ENCODE measurements around the gene PLEKHJ1.
"Not testable (repeated sequence)": the region's sequence is repeated elsewhere in the genome, so short reads cannot be mapped to it uniquely, and the experiment has no call there.

PLEKHJ1 gene

DNA sequence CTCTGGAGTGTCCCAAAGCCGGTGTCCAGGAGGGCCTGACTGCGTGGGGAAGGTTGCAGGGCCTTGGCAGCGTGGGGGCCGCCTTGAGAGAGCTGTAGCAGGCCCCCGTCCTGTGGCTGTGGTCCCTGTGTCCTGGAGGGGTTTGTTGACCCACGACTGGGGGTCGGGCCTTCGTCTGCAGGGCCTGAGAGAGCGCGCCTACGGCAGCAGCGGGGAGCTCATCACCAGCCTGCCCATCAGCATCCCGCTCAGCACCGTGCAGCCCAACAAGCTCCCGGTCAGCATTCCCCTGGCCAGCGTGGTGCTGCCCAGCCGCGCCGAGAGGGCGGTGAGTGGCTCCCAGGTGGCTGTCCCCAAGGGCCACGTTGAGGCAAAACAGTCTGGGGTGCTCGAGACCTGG is 18.5 kb downstream of the PLEKHJ1 start:
- DNase-seq, result no peak

DNA sequence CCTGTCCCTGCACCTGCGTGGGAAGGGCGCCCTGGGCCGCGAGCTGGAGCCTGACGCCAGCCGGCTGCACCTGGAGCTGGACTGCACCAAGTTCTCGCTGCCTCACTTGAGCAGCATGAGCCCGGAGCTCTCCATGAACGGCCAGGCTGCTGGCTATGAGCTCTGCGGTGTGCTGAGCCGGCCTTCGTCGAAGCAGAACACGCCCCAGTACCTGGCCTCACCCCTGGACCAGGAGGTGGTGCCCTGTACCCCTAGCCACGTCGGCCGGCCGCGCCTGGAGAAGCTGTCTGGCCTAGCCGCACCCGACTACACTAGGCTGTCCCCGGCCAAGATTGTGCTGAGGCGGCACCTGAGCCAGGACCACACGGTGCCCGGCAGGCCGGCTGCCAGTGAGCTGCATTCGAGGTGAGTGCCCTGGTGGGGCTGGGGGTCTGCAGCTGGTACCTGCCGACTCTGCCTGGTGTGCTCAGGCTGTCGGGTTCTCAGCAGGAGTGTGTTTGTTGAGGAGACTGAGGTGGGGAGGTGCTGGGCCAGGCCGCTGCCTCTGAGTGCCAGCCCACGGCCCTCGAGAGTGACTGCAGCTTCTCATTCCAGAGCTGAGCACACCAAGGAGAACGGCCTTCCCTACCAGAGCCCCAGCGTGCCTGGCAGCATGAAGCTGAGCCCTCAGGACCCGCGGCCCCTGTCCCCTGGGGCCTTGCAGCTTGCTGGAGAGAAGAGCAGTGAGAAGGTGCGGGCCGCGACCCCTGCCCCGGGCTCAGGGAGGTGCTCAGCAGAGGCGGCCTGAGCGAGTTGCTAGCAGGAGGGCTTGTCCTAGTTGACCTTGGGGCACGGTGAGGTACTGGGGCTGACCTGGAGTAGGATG is 19.5 kb downstream of the PLEKHJ1 start:
- DNase-seq, result no peak

DNA sequence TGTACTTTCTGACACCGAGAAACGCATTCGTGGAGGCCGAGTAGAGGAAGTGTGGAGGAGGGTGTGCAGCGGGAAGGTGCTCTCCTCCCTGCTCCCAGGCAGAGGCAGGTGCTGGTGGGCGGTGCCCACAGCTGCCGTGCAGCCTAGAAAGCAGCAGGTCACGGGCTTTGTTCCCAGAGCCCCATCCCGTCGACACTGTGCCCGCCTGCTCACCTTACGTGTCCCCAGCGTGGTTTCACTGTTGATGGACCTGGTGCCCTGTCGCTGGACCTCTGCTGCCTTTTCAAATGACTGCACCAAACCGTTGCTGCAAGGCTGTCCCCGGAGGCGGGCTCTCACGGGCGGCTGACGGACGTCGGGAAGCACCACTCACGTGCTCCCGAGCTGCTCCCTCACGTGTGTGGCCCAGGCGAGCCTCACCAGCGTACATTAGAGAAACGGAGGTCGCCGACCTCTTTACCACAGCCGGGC is 20.8 kb downstream of the PLEKHJ1 start:
- no peak for DNase-seq

DNA sequence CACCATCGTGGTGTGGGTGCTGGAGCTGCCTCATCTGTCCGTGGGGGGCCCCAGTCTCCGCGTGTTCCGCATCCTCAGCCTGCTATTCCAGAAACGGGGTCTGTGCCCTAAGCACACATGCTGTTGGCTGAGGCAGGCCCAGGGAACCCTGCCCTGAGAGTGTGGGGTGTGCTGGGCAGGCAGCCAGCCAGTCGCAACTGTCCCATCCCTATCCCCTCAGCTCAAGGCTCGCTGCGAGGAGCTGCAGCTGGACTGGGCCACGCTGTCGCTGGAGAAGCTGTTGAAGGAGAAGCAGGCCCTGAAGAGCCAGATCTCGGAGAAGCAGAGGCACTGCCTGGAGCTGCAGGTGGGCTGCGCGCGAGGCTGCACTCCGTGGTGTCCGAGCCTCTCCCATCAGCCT is 21.9 kb downstream of the PLEKHJ1 start:
- DNase-seq, result no peak

DNA sequence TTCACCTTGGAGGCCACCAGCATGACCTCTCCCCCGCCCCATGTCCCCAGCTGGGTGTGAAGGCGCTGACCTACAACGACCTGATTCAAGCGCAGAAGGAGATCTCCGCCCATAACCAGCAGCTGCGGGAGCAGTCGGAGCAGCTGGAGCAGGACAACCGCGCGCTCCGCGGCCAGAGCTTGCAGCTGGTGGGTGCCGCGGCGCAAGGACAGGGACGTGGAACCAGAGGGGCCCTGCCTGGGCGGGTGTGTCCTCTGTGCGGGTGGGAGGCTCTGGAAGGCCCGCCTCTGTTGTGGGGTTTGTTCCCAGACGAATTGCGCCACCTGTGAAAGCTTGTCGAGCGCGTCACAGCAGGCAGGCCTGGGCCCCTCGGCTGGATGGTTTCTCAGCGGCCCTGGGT is 22.3 kb downstream of the PLEKHJ1 start:
- DNase-seq, result no peak

DNA sequence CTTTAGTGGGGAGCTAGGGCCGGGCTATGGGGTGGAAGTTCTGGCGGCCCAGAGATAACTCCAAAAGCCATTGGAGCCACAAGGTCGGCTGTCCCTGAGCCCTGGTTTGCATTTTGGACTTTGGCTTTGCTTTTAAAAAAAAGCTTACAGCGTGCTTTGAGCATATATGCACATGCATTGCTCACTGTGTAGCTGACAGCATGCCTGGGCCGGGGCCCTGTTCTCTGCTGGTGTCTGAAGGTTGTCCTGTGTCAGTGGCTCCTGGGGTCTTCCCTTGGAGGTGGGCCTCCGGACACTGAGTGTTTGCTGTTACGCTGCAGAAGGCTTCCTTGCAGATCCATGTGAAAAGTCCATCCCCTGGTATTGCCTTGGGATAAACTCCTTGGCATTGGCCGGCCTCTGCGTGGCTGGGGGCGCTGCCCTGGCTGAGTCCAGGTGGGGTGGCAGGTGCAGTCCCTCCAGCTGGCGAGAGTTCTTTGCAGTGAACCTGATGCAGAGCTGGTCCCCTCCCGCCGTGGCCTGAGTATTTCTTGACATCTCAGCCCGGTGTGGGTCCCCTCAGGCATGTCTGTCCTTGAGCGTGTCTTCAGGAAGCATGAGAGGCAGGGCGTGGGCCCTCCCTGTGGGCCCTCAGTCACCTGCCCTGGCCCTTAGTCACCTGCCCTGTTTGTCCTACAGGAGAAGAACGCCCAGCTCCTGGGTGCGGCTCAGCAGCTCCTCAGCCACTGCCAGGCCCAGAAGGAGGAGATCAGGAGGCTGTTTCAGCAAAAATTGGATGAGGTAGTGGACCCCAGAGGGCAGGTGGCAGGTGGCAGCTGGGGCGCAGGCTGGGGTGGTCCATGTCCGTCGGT is 23.0 kb downstream of the PLEKHJ1 start:
- no peak for DNase-seq

DNA sequence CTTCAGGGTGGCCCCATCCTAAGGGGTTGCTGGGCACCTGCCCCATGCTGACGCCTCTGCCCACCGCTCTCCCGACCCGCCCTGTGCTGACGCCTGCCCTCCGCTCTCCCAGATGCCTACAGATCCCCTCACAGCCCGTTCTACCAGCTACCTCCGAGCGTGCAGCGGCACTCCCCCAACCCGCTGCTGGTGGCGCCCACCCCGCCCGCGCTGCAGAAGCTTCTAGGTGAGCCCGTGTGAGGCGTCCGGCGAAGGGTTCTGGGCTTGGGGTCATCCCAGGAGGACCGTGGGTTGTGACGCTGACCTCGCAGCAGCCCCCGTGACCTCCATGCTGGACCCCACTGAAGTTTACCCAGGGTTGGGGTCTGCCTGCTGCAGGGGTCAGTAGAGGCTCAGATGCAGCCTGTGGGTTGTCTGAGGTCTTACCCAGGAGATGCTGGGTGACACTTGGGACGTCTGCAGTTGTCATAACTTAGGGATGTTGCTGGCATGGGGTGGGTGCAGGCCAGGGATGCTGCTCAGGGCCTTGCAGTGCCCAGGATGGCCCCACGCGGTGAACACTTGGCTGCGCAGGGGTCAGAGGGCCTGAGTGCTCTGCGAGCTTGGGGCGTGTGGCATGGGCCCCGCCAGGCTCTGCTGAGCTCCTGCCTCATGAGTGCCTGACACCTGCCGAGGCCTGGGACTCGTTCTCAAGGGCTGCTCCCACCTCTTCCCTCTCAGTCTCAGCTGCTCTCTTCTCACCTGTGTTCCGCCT is 25.0 kb downstream of the PLEKHJ1 start:
- no peak for DNase-seq

DNA sequence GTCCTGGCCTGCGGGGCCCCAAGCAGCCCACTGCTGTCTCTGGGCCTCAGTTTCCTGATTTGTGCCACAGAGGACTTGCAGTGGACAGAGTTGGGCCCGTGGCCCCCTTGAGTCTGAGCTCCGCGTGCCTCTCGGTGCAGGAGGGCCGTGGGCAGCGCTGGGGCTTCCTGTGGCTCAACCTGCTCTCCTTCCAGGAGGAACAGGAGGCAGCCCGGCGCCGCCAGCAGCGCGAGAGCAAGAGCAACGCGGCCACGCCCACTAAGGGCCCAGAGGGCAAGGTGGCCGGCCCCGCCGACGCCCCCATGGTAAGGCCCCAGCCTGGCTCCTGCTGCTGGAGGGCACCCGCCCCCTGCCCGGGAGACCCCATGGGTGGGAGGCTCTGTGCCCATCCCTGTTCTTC is 25.9 kb downstream of the PLEKHJ1 start:
- DNase-seq, result no peak

DNA sequence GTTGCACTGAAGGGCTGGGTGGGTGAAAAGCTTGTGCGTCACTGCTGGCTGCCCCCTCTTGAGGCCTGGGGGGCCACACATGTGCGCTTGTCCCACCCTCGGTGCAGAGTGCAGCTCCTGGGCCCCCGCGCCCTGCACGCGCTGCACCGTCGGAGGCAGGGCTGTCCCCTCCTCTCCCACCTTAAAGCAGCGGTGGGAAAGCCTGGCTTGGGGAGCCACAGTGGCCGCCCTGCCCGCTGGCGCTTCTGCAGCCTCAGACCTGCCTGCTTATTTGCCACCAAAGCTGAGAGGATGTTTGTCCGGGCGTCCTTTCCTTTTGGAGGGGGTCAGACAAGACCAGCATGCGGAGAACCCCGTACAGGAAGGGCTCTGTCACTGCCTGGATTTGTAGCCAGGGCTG is 26.7 kb downstream of the PLEKHJ1 start:
- DNase-seq, result no peak

DNA sequence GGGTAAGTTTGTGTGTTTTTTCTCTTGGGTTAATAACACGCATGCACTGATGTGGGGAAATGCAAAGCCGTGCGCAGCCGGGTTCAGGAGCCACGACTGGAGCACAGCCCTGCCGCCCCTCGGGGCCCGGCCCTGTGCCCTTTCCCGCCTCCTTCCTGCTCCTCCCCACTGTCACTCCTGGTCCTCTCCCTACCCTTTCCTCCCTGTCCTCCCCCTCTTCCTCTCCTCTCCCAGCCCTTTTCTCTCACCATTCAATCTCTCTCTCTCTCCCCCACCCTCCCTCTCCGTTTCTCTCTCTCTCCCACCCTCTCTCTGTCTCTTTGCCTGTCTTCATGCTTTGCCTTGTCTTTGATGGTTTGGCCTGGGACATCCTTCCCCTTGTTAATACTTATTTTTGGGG is 27.2 kb downstream of the PLEKHJ1 start:
- no peak for DNase-seq

DNA sequence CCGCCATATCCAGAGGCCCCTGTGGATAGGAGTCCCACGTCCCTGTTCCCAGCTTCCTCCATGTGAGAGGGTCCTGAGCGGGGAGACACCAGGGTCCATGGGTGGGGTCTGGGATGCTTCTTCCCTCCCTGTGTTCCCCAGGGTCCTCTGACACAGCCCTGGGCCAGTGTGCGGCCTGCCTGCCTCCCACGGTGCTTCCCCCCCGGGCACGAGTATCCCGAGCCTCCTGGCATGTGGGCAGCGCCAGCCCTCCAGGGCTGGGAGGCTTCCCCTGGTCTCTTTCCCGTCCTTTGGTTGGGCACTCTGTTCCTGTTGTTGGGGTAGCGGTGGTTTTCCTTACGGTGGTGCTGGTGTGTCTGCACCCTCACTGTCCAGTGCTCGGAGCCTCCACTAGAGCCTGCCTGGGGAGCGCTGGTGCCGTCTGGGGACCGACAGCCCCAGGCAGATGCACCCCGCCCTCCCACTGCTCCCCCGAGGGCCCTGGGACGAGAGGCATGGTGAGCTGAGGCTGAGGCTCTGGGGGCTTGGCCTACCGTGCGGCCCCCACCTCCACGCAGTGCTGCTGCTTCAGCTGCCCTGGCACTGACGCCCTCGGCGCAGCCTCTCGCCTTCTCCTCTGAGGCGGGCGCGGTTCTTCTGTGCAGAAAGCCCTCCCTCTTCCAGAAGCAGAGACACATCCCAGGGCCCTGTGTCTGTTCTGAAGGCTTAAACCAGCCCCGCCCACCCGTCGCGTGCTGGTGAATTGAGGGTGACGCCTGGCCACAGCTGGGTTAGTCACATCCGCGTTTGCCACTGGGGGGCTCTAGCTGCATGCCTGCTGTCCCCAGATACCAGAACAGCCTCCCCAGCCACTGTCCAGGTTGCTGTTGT is 27.9 kb downstream of the PLEKHJ1 start:
- DNase-seq, result no peak

DNA sequence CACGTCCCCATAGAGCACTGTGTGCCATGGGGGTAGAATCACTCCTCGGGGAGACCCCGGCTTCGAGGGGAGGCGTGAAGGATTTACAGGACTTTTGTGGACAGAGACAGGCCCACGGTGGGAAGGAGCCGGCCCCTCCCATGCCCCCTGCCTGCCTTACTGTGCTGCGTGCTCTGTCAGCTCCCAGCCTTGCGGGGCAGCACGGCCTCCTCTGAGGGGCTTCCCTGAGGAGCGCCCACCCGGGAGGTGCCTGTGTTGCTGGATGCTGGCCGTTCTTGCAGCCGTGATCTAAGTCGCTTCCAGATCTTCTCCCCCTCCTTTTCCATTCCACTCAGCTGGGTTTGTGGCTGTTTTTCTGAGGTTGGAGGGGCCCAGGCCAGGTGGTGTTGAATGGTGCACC is 29.1 kb downstream of the PLEKHJ1 start:
- no peak for DNase-seq

DNA sequence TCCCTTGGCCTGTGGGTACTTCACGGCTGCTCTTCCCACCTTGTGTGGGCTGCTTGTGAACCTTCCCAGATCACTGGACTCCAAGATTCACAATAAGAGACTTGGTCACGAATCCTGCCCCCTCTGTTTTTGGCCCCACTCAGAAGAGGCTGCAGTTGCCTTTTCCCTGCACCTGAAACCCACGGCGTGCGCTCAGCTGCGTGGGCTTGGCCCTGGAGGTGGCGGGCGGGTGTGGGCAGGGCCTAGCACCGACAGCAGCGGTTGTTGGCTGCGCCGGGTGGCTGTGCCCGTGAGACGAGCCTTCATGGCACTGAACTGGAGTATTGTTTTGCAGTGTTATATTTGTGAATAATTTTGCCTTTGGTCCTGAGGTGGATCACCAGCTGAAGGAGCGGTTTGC is 33.8 kb downstream of the PLEKHJ1 start:
- DNase-seq, result no peak

DNA sequence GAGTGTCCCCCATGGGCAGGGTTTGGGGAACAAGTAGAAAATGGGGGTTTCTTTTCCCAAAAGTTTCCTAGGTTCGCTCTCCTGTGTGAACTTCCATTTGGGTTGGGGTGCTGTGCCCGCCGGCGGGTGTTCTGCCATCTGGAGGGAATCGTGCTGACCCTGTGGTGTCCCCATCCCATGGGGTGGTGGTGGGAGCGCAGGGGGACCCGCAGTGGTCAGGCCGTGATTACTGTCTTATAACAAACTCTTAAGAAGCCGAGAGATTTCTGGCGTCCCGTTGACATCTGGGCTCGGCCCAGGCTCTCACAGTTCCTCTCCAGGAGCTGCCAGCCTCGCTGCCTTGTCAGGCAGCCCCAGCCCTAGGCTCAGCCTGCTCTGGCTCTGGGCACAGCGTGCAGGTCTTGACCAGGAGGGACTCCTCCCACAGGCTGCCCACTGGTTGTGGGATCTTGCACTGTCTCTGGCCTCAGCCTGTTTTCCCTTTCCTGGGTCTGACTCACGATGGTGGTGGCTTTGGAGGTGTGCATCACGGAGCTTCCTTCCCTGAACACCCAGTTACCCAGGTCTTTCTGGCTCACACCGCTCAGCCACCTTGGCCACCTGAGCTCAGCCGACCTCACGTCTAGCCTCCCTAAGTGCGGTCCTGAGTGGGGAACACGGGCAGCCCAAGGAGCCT is 34.5 kb downstream of the PLEKHJ1 start:
- DNase-seq, result no peak

DNA sequence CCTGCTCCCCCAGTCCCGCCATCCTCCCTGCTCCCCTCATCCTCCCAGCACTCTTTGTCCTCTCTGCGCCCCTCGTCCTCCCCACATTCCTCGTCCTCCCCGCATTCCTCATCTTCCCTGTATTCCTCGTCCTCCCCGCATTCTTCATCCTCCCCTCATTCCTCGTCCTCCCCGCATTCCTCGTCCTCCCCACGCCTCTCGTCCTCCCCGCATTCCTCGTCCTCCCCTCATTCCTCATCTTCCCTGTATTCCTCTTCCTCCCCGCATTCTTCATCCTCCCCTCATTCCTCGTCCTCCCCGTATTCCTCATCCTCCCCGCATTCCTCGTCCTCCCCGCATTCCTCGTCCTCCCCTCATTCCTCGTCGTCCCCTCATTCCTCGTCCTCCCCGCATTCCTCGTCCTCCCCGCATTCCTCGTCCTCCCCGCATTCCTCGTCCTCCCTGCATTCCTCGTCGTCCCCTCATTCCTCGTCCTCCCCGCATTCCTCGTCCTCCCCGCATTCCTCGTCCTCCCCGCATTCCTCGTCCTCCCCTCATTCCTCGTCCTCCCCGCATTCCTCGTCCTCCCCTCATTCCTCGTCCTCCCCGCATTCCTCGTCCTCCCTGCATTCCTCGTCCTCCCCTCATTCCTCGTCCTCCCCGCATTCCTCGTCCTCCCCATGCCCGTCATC is 35.4 kb downstream of the PLEKHJ1 start:
- DNase-seq, result not testable (repeated sequence)

DNA sequence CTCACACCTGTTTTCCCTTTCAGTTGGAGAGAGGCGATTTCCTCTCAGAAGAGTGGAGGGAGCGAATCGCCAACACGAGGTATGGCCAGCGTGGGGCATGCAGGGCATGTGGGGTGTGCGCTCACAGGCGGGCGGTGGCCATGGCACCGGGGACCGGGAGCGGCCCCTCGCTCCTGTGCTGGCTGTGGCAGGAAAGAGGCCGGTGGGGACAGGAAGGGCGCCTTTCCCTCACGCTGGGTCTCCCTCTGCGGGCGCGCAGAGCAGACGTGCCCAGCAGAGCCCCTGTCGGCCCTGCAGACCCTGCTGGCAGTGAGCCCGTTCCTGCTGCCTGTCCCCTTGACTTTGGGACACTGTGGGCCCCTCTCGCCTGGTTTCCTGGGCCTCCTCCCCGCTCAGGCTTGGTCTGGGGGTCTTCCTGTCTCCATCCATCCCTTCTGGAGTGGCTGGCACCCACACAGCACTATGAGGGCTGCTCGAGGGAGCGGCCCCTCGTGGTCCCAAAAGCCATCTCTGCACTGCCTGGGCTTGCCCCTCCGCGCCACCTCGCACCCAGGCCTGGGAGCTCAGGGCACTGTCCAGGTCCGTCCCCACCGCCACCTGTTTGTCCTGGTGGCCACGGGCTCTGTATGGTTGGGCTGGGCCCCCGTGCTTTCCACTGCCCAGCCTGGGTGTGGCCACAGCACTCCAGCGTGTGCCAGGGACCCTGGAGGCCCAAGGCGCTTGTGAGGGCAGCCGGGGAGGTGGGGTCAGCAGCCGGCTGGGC is 36.1 kb downstream of the PLEKHJ1 start:
- DNase-seq, result no peak

DNA sequence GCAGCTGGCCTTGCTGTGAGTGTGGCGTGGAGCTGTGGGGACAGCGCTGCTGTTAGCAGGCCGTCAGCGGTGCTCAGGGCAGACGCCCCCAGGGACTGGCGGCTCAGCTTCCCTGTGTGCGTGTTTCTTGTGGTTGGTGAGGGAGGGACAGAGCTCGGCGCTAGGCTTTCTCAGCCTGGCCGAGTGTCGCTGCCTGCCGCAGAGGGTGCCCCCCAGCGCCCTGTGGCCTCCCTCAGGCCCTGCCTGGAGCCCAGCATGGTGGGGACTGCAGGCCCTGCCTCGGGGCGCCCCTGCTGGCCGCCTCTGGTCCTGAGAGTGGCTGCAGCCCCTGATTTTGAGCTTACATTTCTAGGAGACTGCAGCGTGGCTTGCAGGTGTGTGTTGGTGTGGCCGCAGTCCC is 36.9 kb downstream of the PLEKHJ1 start:
- DNase-seq, result no peak

DNA sequence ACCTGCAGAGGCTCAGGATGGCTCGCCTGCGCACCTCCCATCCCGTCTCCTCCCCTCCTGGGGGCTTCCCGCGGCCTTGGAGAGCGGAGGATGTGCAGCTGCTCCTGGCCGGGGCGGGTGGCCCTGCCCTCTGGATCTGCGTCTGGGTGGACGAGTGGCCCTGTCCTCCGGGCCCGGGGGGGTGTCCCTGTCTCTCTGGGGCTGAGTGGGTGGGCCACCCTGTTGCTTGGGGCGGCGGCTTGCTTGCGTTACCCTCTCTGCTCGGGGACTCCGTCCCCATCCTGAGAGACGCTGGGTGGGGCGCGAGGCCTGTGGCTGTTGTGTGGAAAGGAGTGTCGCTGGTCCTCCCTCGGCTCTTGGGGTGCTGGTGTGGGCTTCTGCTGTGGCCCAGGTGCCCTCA is 37.8 kb downstream of the PLEKHJ1 start:
- no peak for DNase-seq

DNA sequence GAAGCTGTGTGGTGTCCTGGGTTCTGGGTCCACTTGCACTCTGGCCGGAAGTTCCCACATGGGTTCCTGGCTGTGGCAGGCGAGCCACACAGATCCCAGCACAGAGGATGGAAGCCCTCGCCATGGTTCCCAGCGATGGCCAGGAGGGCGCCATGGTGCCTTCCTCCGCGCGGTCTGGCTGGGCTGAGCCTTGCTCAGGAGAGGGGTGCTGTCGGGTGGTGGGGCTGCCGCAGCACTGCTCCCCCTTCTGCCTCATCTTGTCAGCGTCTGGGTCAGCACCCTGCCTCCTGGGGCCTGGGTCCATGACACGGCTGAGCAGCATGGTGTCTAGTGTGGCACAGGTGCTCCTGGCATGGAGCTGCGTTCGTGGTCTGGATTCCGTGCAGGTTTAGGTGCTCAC is 38.9 kb downstream of the PLEKHJ1 start:
- no peak for DNase-seq

DNA sequence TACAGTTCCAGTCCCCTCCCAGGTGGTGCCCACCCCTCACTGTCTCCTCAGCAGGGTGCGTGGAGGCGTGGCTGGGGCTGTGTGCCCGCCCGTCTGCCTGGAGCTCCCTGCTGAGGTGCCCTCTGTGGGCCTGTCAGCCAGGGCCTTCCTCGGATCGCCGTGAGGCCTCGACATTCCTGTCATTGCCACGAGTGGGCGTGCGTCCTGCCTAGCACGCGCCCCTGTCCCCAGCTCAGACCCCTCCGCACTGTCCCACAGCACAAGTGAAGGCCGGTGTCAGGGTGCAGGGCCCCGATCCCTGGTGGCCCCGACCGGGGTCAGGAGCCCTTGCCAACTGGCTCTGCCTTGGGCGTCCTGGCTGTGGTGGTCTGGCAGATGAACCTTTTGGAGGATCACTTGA is 40.2 kb downstream of the PLEKHJ1 start:
- no peak for DNase-seq

Data from activated T-cell treated with anti-CD3 and anti-CD28 coated beads for 4 hours (primary cell).